ENCODE results near the gene SPATA3.

- TF ChIP-seq CTCF (IDR thresholded peaks at IDR 0.05) (no peak), POLR2A (IDR thresholded peaks at IDR 0.05) (no peak)
These were observed 14.2 kb upstream of the SPATA3 start for GRCh38 chr2:230981704-230982103.
